NT2/D1 (cell line): ENCODE results near the gene CDH1.

Experiments used
- SUZ12 ChIP-seq: IDR thresholded peaks from 2 replicates; pipeline ENCODE4 v1.6.1; 2011; ENCODE audit not compliant: insufficient read length, insufficient read depth; ENCODE audit errors: extremely low read depth
- YY1 ChIP-seq: IDR thresholded peaks from 2 replicates; pipeline ENCODE4 v1.6.1; 2011; ENCODE audit not compliant: insufficient read length, insufficient read depth
- ZNF274 ChIP-seq: IDR thresholded peaks from 2 replicates; pipeline ENCODE4 v1.6.1; 2011; ENCODE audit warnings: mild to moderate bottlenecking, low read depth, low read length

DNA sequence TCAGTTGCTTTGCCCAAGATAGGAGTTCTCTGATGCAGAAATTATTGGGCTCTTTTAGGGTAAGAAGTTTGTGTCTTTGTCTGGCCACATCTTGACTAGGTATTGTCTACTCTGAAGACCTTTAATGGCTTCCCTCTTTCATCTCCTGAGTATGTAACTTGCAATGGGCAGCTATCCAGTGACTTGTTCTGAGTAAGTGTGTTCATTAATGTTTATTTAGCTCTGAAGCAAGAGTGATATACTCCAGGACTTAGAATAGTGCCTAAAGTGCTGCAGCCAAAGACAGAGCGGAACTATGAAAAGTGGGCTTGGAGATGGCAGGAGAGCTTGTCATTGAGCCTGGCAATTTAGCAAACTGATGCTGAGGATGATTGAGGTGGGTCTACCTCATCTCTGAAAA, 97.5 kb downstream of the CDH1 start:
- TF ChIP-seq SUZ12 (no peak), YY1 (no peak), ZNF274 (no peak)
